ENCODE measurements around the gene MMP20.

The MMP20 gene

GRCh38 chr11:102544594-102544993 lies 80.5 kb downstream of the MMP20 start:
- no peak overlapping the region for H4K91ac ChIP-seq (ENCODE audit: low read length)
- H2AK5ac ChIP-seq (ENCODE audit: low read length, severe bottlenecking), result no peak overlapping the region
- H3K23ac ChIP-seq (ENCODE audit: low read length in 2 of 2), result no peak overlapping the region
- no peak overlapping the region for H2BK5ac ChIP-seq (ENCODE audit: low read depth, low read length, poor library complexity, severe bottlenecking)
- no peak overlapping the region for H3K27ac ChIP-seq (ENCODE audit: low read length, poor library complexity, severe bottlenecking)
- no peak overlapping the region for H3K4me2 ChIP-seq (ENCODE audit: low read length, poor library complexity, severe bottlenecking)
- H2BK15ac ChIP-seq (ENCODE audit: low read depth, poor library complexity, severe bottlenecking), result no peak overlapping the region
- no peak overlapping the region for H2BK12ac ChIP-seq (ENCODE audit: low read length in 2 of 2)
- no peak overlapping the region for H3K4me3 ChIP-seq (ENCODE audit: insufficient read depth in 1 of 2, low read depth in 1 of 2, low read length in 2 of 2)
- no peaks in the 10 kb centered on the region for H3K27me3 ChIP-seq (ENCODE audit: control insufficient read depth in 1 of 2, insufficient read depth in 1 of 2, low read length in 2 of 2)
- H2AFZ ChIP-seq (ENCODE audit: low read depth, low read length), result no peak overlapping the region
- 85% methylated on average over 1 of the region's 1 CpG for WGBS
- no peaks in the 10 kb centered on the region for H3K36me3 ChIP-seq (ENCODE audit: control insufficient read depth in 1 of 2, insufficient read depth in 2 of 2, low read depth in 1 of 2, low read length in 2 of 2)
- H3K9me3 ChIP-seq (ENCODE audit: control insufficient read depth, low read length), result no peaks in the 10 kb centered on the region
- no peak for DNase-seq
- no peak overlapping the region for H3K14ac ChIP-seq (ENCODE audit: low read length in 2 of 2)
- no peak overlapping the region for H4K8ac ChIP-seq (ENCODE audit: low read length)
- peaks cover 4% of the 10 kb centered on the region for H3K4me1 ChIP-seq (ENCODE audit: control insufficient read depth, insufficient read depth, low read depth, low read length)
- no peak overlapping the region for H3K9ac ChIP-seq (ENCODE audit: low read length)
- H3K79me1 ChIP-seq (replicated peaks; ENCODE audit: low read length, poor library complexity, severe bottlenecking), result no peaks in the 10 kb centered on the region
- H3K4ac ChIP-seq (ENCODE audit: low read depth in 1 of 2, low read length in 2 of 2), result no peak overlapping the region
- no peak overlapping the region for H2BK120ac ChIP-seq (ENCODE audit: low read depth, low read length)
- no peak overlapping the region for H3K18ac ChIP-seq (ENCODE audit: low read depth in 1 of 2, low read length in 2 of 2)

- no peak overlapping the region for H3K4me3 ChIP-seq (ENCODE audit: insufficient read depth in 1 of 2, low read depth in 1 of 2, low read length in 2 of 2)
- H3K9me3 ChIP-seq (ENCODE audit: control insufficient read depth, low read length), result no peaks in the 10 kb centered on the region
- no peak overlapping the region for H3K14ac ChIP-seq (ENCODE audit: low read length in 2 of 2)
- no peak overlapping the region for H3K4me2 ChIP-seq (ENCODE audit: low read length, poor library complexity, severe bottlenecking)
- H2BK120ac ChIP-seq (ENCODE audit: low read depth, low read length), result no peak overlapping the region
- H3K79me1 ChIP-seq (replicated peaks; ENCODE audit: low read length, poor library complexity, severe bottlenecking), result no peaks in the 10 kb centered on the region
- no peak overlapping the region for H3K23ac ChIP-seq (ENCODE audit: low read length in 2 of 2)
- H2AFZ ChIP-seq (ENCODE audit: low read depth, low read length), result no peak overlapping the region
- no peak overlapping the region for H2BK15ac ChIP-seq (ENCODE audit: low read depth, poor library complexity, severe bottlenecking)
- no peaks in the 10 kb centered on the region for H3K27me3 ChIP-seq (ENCODE audit: control insufficient read depth in 1 of 2, insufficient read depth in 1 of 2, low read length in 2 of 2)
- H3K4ac ChIP-seq (ENCODE audit: low read depth in 1 of 2, low read length in 2 of 2), result no peak overlapping the region
- no peak for DNase-seq
- no peak overlapping the region for H4K91ac ChIP-seq (ENCODE audit: low read length)
- H2AK5ac ChIP-seq (ENCODE audit: low read length, severe bottlenecking), result no peak overlapping the region
- no peak overlapping the region for H2BK5ac ChIP-seq (ENCODE audit: low read depth, low read length, poor library complexity, severe bottlenecking)
- H3K9ac ChIP-seq (ENCODE audit: low read length), result no peak overlapping the region
- 73% methylated on average over 2 of the region's 2 CpGs for WGBS
- H3K36me3 ChIP-seq (ENCODE audit: control insufficient read depth in 1 of 2, insufficient read depth in 2 of 2, low read depth in 1 of 2, low read length in 2 of 2), result no peaks in the 10 kb centered on the region
- no peak overlapping the region for H4K8ac ChIP-seq (ENCODE audit: low read length)
- H2BK12ac ChIP-seq (ENCODE audit: low read length in 2 of 2), result no peak overlapping the region
- H3K4me1 ChIP-seq (ENCODE audit: control insufficient read depth, insufficient read depth, low read depth, low read length), result no peaks in the 10 kb centered on the region
- no peak overlapping the region for H3K27ac ChIP-seq (ENCODE audit: low read length, poor library complexity, severe bottlenecking)
- H3K18ac ChIP-seq (ENCODE audit: low read depth in 1 of 2, low read length in 2 of 2), result no peak overlapping the region
These were observed 85.6 kb downstream of the MMP20 start for GRCh38 chr11:102539567-102539966.

- Histone ChIP-seq H3K9me3 (ENCODE audit: control insufficient read depth, low read length) (no peaks in the 10 kb centered on the region), H4K91ac (ENCODE audit: low read length) (no peak overlapping the region), H3K4me1 (ENCODE audit: control insufficient read depth, insufficient read depth, low read depth, low read length) (no peaks in the 10 kb centered on the region), H3K36me3 (ENCODE audit: control insufficient read depth in 1 of 2, insufficient read depth in 2 of 2, low read depth in 1 of 2, low read length in 2 of 2) (no peaks in the 10 kb centered on the region), H3K23ac (ENCODE audit: low read length in 2 of 2) (no peak overlapping the region), H3K4me3 (ENCODE audit: insufficient read depth in 1 of 2, low read depth in 1 of 2, low read length in 2 of 2) (no peak overlapping the region), H3K9ac (ENCODE audit: low read length) (no peak overlapping the region), H3K27ac (ENCODE audit: low read length, poor library complexity, severe bottlenecking) (no peak overlapping the region), H2AK5ac (ENCODE audit: low read length, severe bottlenecking) (no peak overlapping the region), H3K27me3 (ENCODE audit: control insufficient read depth in 1 of 2, insufficient read depth in 1 of 2, low read length in 2 of 2) (no peaks in the 10 kb centered on the region), H2BK5ac (ENCODE audit: low read depth, low read length, poor library complexity, severe bottlenecking) (no peak overlapping the region), H3K18ac (ENCODE audit: low read depth in 1 of 2, low read length in 2 of 2) (no peak overlapping the region), H2BK12ac (ENCODE audit: low read length in 2 of 2) (no peak overlapping the region), H3K14ac (ENCODE audit: low read length in 2 of 2) (no peak overlapping the region), H2AFZ (ENCODE audit: low read depth, low read length) (no peak overlapping the region), H3K4me2 (ENCODE audit: low read length, poor library complexity, severe bottlenecking) (no peak overlapping the region), H3K79me1 (replicated peaks; ENCODE audit: low read length, poor library complexity, severe bottlenecking) (no peaks in the 10 kb centered on the region), H2BK15ac (ENCODE audit: low read depth, poor library complexity, severe bottlenecking) (no peak overlapping the region), H2BK120ac (ENCODE audit: low read depth, low read length) (no peak overlapping the region), H4K8ac (ENCODE audit: low read length) (no peak overlapping the region), H3K4ac (ENCODE audit: low read depth in 1 of 2, low read length in 2 of 2) (no peak overlapping the region)
- 86% methylated on average over 4 of the region's 4 CpGs for whole genome bisulfite sequencing
- DNase-seq, result no peak
These were observed 86.2 kb downstream of the MMP20 start for GRCh38 chr11:102538932-102539331.

GRCh38 chr11:102534261-102534872 lies 90.8 kb downstream of the MMP20 start:
- H3K4me3 ChIP-seq (ENCODE audit: insufficient read depth in 1 of 2, low read depth in 1 of 2, low read length in 2 of 2), result no peak overlapping the region
- no peak overlapping the region for H3K18ac ChIP-seq (ENCODE audit: low read depth in 1 of 2, low read length in 2 of 2)
- no peak overlapping the region for H2BK120ac ChIP-seq (ENCODE audit: low read depth, low read length)
- H3K79me1 ChIP-seq (replicated peaks; ENCODE audit: low read length, poor library complexity, severe bottlenecking), result no peaks in the 10 kb centered on the region
- H2BK12ac ChIP-seq (ENCODE audit: low read length in 2 of 2), result peak overlapping the region in 1 of 2 experiments; percentile 72
- H3K4me2 ChIP-seq (ENCODE audit: low read length, poor library complexity, severe bottlenecking), result no peak overlapping the region
- H3K9me3 ChIP-seq (ENCODE audit: control insufficient read depth, low read length), result no peaks in the 10 kb centered on the region
- 86% methylated on average over 6 of the region's 6 CpGs for WGBS
- H2BK15ac ChIP-seq (ENCODE audit: low read depth, poor library complexity, severe bottlenecking), result no peak overlapping the region
- no peak overlapping the region for H4K8ac ChIP-seq (ENCODE audit: low read length)
- peak overlapping the region; percentile 39 for H2AFZ ChIP-seq (ENCODE audit: low read depth, low read length)
- no peak overlapping the region for H2BK5ac ChIP-seq (ENCODE audit: low read depth, low read length, poor library complexity, severe bottlenecking)
- no peaks in the 10 kb centered on the region for H3K36me3 ChIP-seq (ENCODE audit: control insufficient read depth in 1 of 2, insufficient read depth in 2 of 2, low read depth in 1 of 2, low read length in 2 of 2)
- H3K4me1 ChIP-seq (ENCODE audit: control insufficient read depth, insufficient read depth, low read depth, low read length), result peaks cover 4% of the 10 kb centered on the region
- H3K4ac ChIP-seq (ENCODE audit: low read depth in 1 of 2, low read length in 2 of 2), result no peak overlapping the region
- H4K91ac ChIP-seq (ENCODE audit: low read length), result no peak overlapping the region
- H3K14ac ChIP-seq (ENCODE audit: low read length in 2 of 2), result no peak overlapping the region
- no peak for DNase-seq
- no peak overlapping the region for H3K27ac ChIP-seq (ENCODE audit: low read length, poor library complexity, severe bottlenecking)
- H3K9ac ChIP-seq (ENCODE audit: low read length), result no peak overlapping the region
- no peak overlapping the region for H3K23ac ChIP-seq (ENCODE audit: low read length in 2 of 2)
- H2AK5ac ChIP-seq (ENCODE audit: low read length, severe bottlenecking), result no peak overlapping the region
- H3K27me3 ChIP-seq (ENCODE audit: control insufficient read depth in 1 of 2, insufficient read depth in 1 of 2, low read length in 2 of 2), result no peaks in the 10 kb centered on the region

Measured in mesenchymal stem cell (in vitro differentiated cells and primary cell).